CD4-positive, CD25-positive, alpha-beta regulatory T cell (primary cell): ENCODE measurements around the gene KANSL3. TPM values are rescaled to one million over a fixed set of nuclear protein-coding genes. Genes with fewer than 3 reads are reported as not detected.
"Not testable (repeated sequence)": the region's sequence is repeated elsewhere in the genome, so short reads cannot be mapped to it uniquely, and the experiment has no call there.

ENCODE experiments used
- ATAC-seq, 2 donors: fragments of 150-1000 bp; cut with Tn5 transposase; one replicate each; pipeline ENCODE4 v1.10.0; 2021; ENCODE audit warnings: low read depth in 2 of 2, moderate number of reproducible peaks in 2 of 2, moderate library complexity in 1 of 2
- DNase-seq, 3 donors: peaks; one replicate each; pipeline versions ENCODE4 v3.0.0 to v3.0.0-alpha.2; 2012 to 2022; ENCODE audit warnings: mixed read lengths in 1 of 3
- H3K27ac ChIP-seq: one replicate; pipeline ENCODE4 v1.7.0; 2013; ENCODE audit warnings: mild to moderate bottlenecking, low read length; ENCODE audit not compliant: insufficient read depth, poor library complexity, severe bottlenecking
- H3K27me3 ChIP-seq: one replicate; pipeline ENCODE4 v1.7.0; 2013; ENCODE audit warnings: low read length; ENCODE audit not compliant: control insufficient read depth, insufficient read depth
- H3K36me3 ChIP-seq: one replicate; pipeline ENCODE4 v1.7.0; 2013; ENCODE audit warnings: mild to moderate bottlenecking, low read length, moderate library complexity; ENCODE audit not compliant: control insufficient read depth, insufficient read depth
- H3K4me1 ChIP-seq: 2 replicates; pipeline ENCODE4 v1.7.0; 2013; ENCODE audit warnings: mild to moderate bottlenecking, low read length; ENCODE audit not compliant: insufficient read depth, control insufficient read depth, poor library complexity, severe bottlenecking
- H3K4me3 ChIP-seq: one replicate; pipeline ENCODE4 v1.7.0; 2013; ENCODE audit warnings: low read depth, mild to moderate bottlenecking, low read length, moderate library complexity
- H3K9me3 ChIP-seq, 2 experiments: 1 replicate in 1 of 2; 2 replicates in 1 of 2; pipeline ENCODE4 v1.7.0; 2013; ENCODE audit warnings: low read length in 2 of 2, mild to moderate bottlenecking in 1 of 2, moderate library complexity in 1 of 2; ENCODE audit not compliant: control insufficient read depth in 2 of 2
- H3K27ac Mint-ChIP-seq, 3 donors: one replicate each; pipeline ENCODE4 v1.8.0; 2020 to 2022; ENCODE audit warnings: mild to moderate bottlenecking in 3 of 3, mixed read lengths in 3 of 3, moderate library complexity in 2 of 3
- H3K27me3 Mint-ChIP-seq: one replicate; pipeline ENCODE4 v1.8.0; 2022; ENCODE audit warnings: mild to moderate bottlenecking, mixed read lengths
- H3K36me3 Mint-ChIP-seq: one replicate; pipeline ENCODE4 v1.8.0; 2020; ENCODE audit warnings: mixed read lengths
- H3K4me1 Mint-ChIP-seq, 4 donors: one replicate each; pipeline ENCODE4 v1.8.0; 2020 to 2022; ENCODE audit warnings: mixed read lengths in 4 of 4, mild to moderate bottlenecking in 1 of 4
- H3K4me3 Mint-ChIP-seq, 4 donors: one replicate each; pipeline ENCODE4 v1.8.0; 2020 to 2022; ENCODE audit warnings: mild to moderate bottlenecking in 4 of 4, mixed read lengths in 4 of 4, moderate library complexity in 3 of 4
- H3K9me3 Mint-ChIP-seq, 7 donors: one replicate each; pipeline ENCODE4 v1.8.0; 2020 to 2022; ENCODE audit warnings: mixed read lengths in 7 of 7, mild to moderate bottlenecking in 3 of 7, moderate library complexity in 2 of 7
- polyA plus RNA-seq, 4 donors: library from polyadenylated mRNA; unstranded; fragments of 300-500 nt; fragmentation: Illumina TruSeq; gene quantifications; one replicate each; pipeline ENCODE4 v1.2.3, GENCODE V29; 2021
- total RNA-seq: library from RNA; stranded (reverse); gene quantifications from one replicate; pipeline ENCODE4 v1.2.3, GENCODE V29; 2022

The KANSL3 gene
- total and polyA plus RNA-seq, 5 donors from 2014 or later, result 11.2 to 55.6 (median 13.8) TPM

GRCh38 chr2:96564563-96564962 lies 73.5 kb downstream of the KANSL3 start:
- Histone ChIP-seq H3K4me1 (no peaks in the 10 kb centered on the region), H3K4me3 (no peak overlapping the region), H3K36me3 (no peaks in the 10 kb centered on the region), H3K27me3 (no peaks in the 10 kb centered on the region), H3K9me3 (no peaks in the 10 kb centered on the region), H3K27ac (no peak overlapping the region)
- DNase-seq (no peak), ATAC-seq (no peak)
- Mint-ChIP-seq H3K4me1 (no peaks in the 10 kb centered on the region), H3K9me3 (no peaks in the 10 kb centered on the region), H3K4me3 (no peak overlapping the region), H3K36me3 (peaks cover 3% of the 10 kb centered on the region), H3K27me3 (peaks cover 6% of the 10 kb centered on the region), H3K27ac (no peak overlapping the region)

GRCh38 chr2:96564026-96564425 lies 74.1 kb downstream of the KANSL3 start:
- H3K36me3 ChIP-seq, result no peaks in the 10 kb centered on the region
- H3K4me1 ChIP-seq, result no peaks in the 10 kb centered on the region
- DNase-seq, result no peak
- Mint-ChIP-seq H3K27ac (no peak overlapping the region), H3K27me3 (peaks cover 10% of the 10 kb centered on the region), H3K9me3 (no peaks in the 10 kb centered on the region), H3K36me3 (peaks cover 3% of the 10 kb centered on the region), H3K4me3 (no peak overlapping the region), H3K4me1 (no peaks in the 10 kb centered on the region)
- H3K27ac ChIP-seq, result no peak overlapping the region
- no peak overlapping the region for H3K4me3 ChIP-seq
- H3K27me3 ChIP-seq, result no peaks in the 10 kb centered on the region
- no peaks in the 10 kb centered on the region for H3K9me3 ChIP-seq
- ATAC-seq, result no peak

GRCh38 chr2:96558485-96558884 lies 79.6 kb downstream of the KANSL3 start:
- Histone ChIP-seq H3K4me1 (peaks cover 13% of the 10 kb centered on the region), H3K9me3 (no peaks in the 10 kb centered on the region), H3K27ac (no peak overlapping the region), H3K27me3 (no peaks in the 10 kb centered on the region), H3K4me3 (no peak overlapping the region), H3K36me3 (no peaks in the 10 kb centered on the region)
- H3K4me1 Mint-ChIP-seq, result peaks cover 0 to 21% (median 6%) of the 10 kb centered on the region in 4 donors
- no peak overlapping the region for H3K27ac Mint-ChIP-seq
- H3K36me3 Mint-ChIP-seq, result peaks cover 3% of the 10 kb centered on the region
- H3K9me3 Mint-ChIP-seq, result peaks cover 0 to 1% (median 0%) of the 10 kb centered on the region in 7 donors
- no peak overlapping the region for H3K4me3 Mint-ChIP-seq
- peaks cover 5% of the 10 kb centered on the region for H3K27me3 Mint-ChIP-seq
- ATAC-seq (no peak), DNase-seq (no peak)

GRCh38 chr2:96558061-96558460 lies 80.1 kb downstream of the KANSL3 start:
- Mint-ChIP-seq H3K9me3 (peaks cover 0 to 1% (median 0%) of the 10 kb centered on the region in 7 donors), H3K27ac (no peak overlapping the region), H3K4me3 (no peak overlapping the region), H3K27me3 (peaks cover 5% of the 10 kb centered on the region), H3K4me1 (peaks cover 0 to 24% (median 8%) of the 10 kb centered on the region in 4 donors), H3K36me3 (peaks cover 3% of the 10 kb centered on the region)
- no peaks in the 10 kb centered on the region for H3K27me3 ChIP-seq
- H3K4me1 ChIP-seq, result peaks cover 13% of the 10 kb centered on the region
- DNase-seq (no peak), ATAC-seq (no peak)
- H3K4me3 ChIP-seq, result no peak overlapping the region
- no peak overlapping the region for H3K27ac ChIP-seq
- no peaks in the 10 kb centered on the region for H3K9me3 ChIP-seq
- no peaks in the 10 kb centered on the region for H3K36me3 ChIP-seq

GRCh38 chr2:96557421-96557820 lies 80.7 kb downstream of the KANSL3 start:
- not testable (repeated sequence) for H3K9me3 ChIP-seq, ATAC-seq, H3K9me3 Mint-ChIP-seq, H3K27ac ChIP-seq, H3K27me3 Mint-ChIP-seq, H3K4me3 ChIP-seq, H3K36me3 Mint-ChIP-seq, H3K27me3 ChIP-seq, H3K36me3 ChIP-seq, DNase-seq, H3K4me3 Mint-ChIP-seq
- peak overlapping the region in 1 of 3 donors; percentile 62 for H3K27ac Mint-ChIP-seq
- peaks cover 13% of the 10 kb centered on the region for H3K4me1 ChIP-seq
- H3K4me1 Mint-ChIP-seq, result peaks cover 0 to 26% (median 10%) of the 10 kb centered on the region in 4 donors

GRCh38 chr2:96556441-96557330 lies 81.4 kb downstream of the KANSL3 start:
- Histone ChIP-seq H3K27ac (no peak overlapping the region), H3K9me3 (no peaks in the 10 kb centered on the region), H3K36me3 (peaks cover 9% of the 10 kb centered on the region), H3K4me3 (no peak overlapping the region), H3K4me1 (peaks cover 13% of the 10 kb centered on the region), H3K27me3 (no peaks in the 10 kb centered on the region)
- Mint-ChIP-seq H3K27ac (peak overlapping the region in 1 of 3 donors; percentile 62), H3K27me3 (peaks cover 5% of the 10 kb centered on the region), H3K9me3 (peaks cover 0 to 1% (median 0%) of the 10 kb centered on the region in 7 donors), H3K4me1 (peaks cover 0 to 26% (median 10%) of the 10 kb centered on the region in 4 donors), H3K36me3 (no peaks in the 10 kb centered on the region), H3K4me3 (no peak overlapping the region)
- ATAC-seq (peak; percentile 9 to 33), DNase-seq (peak in 1 of 3 donors; percentile 28)

GRCh38 chr2:96555146-96555610 lies 82.9 kb downstream of the KANSL3 start:
- peaks cover 0 to 26% (median 10%) of the 10 kb centered on the region in 4 donors for H3K4me1 Mint-ChIP-seq
- H3K4me3 Mint-ChIP-seq, result no peak overlapping the region
- Histone ChIP-seq H3K9me3 (no peaks in the 10 kb centered on the region), H3K27ac (no peak overlapping the region), H3K4me3 (no peak overlapping the region), H3K36me3 (peaks cover 23% of the 10 kb centered on the region), H3K27me3 (no peaks in the 10 kb centered on the region), H3K4me1 (peaks cover 13% of the 10 kb centered on the region)
- peaks cover 0 to 1% (median 0%) of the 10 kb centered on the region in 7 donors for H3K9me3 Mint-ChIP-seq
- H3K27me3 Mint-ChIP-seq, result peaks cover 5% of the 10 kb centered on the region
- H3K27ac Mint-ChIP-seq, result peak overlapping the region in 1 of 3 donors; percentile 32
- ATAC-seq (no peak), DNase-seq (no peak)
- H3K36me3 Mint-ChIP-seq, result no peaks in the 10 kb centered on the region
